Right ventricle myocardium inferior (tissue), 1 donor: ENCODE measurements around the gene SPRYD4. TPM values are rescaled to one million over a fixed set of nuclear protein-coding genes. Genes with fewer than 3 reads are reported as not detected.
"Not testable (repeated sequence)": the region's sequence is repeated elsewhere in the genome, so short reads cannot be mapped to it uniquely, and the experiment has no call there.

Source experiments
- ATAC-seq: fragments of 200-7000 bp; cut with Tn5 transposase; one replicate; pipeline ENCODE4 v1.9.1; 2020; ENCODE audit warnings: mild to moderate bottlenecking, moderate library complexity
- DNase-seq: peaks from one replicate; pipeline ENCODE4 v3.0.0; 2021; ENCODE audit errors: missing footprints
- intact Hi-C: fragments of 100-400 bp; cut with DNase I; formaldehyde crosslinking; loops from one replicate; pipeline ENCODE4 v1.11.0; 2022
- long read RNA-seq: library from polyadenylated mRNA; unstranded; transcript quantifications from one replicate; pipeline ENCODE4 v2.0.0, GENCODE V29; 2021
- total RNA-seq: library from RNA; stranded (reverse); fragmentation: NEBNext Ultra II Directional; extraction: Animal tissue kit (Norgen Biotek cat#: 25700); gene quantifications from one replicate; pipeline ENCODE4 v1.2.1, GENCODE V29; 2021
- donor health status: DM: no; HTN: yes; CAD: no; lungs with severe emphysema.

SPRYD4 gene
- 3.1 TPM for total RNA-seq
- long read RNA-seq, full-length matches to known transcripts, result 8 of 8 reads
- long read RNA-seq, partial matches to known transcripts, result 0 of 8 reads
- long read RNA-seq, other reads (novel, unspliced or antisense), result 0 of 8 reads

GRCh38 chr12:56468216-56469006 lies at the start of gene SPRYD4:
Gene SPRYD4 (plus strand): TSS chr12:56468578. CDS start chr12:56468592, 14 bp downstream.
- ATAC-seq (peak; percentile 97), DNase-seq (peak; percentile 98)
- intact Hi-C loops, result loop anchor here (1.0 to 5.0 kb wide), 2 partner anchors 275 to 341 kb away; partner anchors contain the start of gene ESYT1

GRCh38 chr12:56420411-56420810 lies 48.0 kb upstream of the SPRYD4 start:
- intact Hi-C loops, result no loop called here
- DNase-seq (no peak), ATAC-seq (no peak)

GRCh38 chr12:56425193-56425592 lies 43.2 kb upstream of the SPRYD4 start:
- ATAC-seq, result no peak
- no peak for DNase-seq
- intact Hi-C loops, result no loop called here

GRCh38 chr12:56425940-56426438 lies 42.4 kb upstream of the SPRYD4 start:
- no peak for DNase-seq
- ATAC-seq, result no peak
- intact Hi-C loops, result no loop called here

- intact Hi-C loops, result no loop called here
- ATAC-seq (no peak), DNase-seq (no peak)
Measured at GRCh38 chr12:56431288-56431687, 37.1 kb upstream of the SPRYD4 start.

- ATAC-seq (no peak), DNase-seq (no peak)
- intact Hi-C loops, result no loop called here
Measured at GRCh38 chr12:56431850-56432249, 36.5 kb upstream of the SPRYD4 start.

GRCh38 chr12:56434828-56435227 lies 33.5 kb upstream of the SPRYD4 start:
- ATAC-seq (no peak), DNase-seq (no peak)
- intact Hi-C loops, result no loop called here

- intact Hi-C loops, result no loop called here
- ATAC-seq, result no peak
- no peak for DNase-seq
Measured at GRCh38 chr12:56437430-56438176, 30.8 kb upstream of the SPRYD4 start.

GRCh38 chr12:56443208-56443607 lies 25.2 kb upstream of the SPRYD4 start:
- ATAC-seq, intact Hi-C loops, DNase-seq: not testable (repeated sequence)

GRCh38 chr12:56448860-56449621 lies 19.3 kb upstream of the SPRYD4 start, which contains the start of gene TIMELESS:
Gene TIMELESS (minus strand): TSS chr12:56449426. CDS start chr12:56434170, 15,256 bp downstream.
- intact Hi-C loops, result loop anchor here (5.0 kb wide), 1 partner anchor 87 kb away; the partner anchor contains the start of genes APOF and STAT2
- ATAC-seq (peak; percentile 98), DNase-seq (peak; percentile 94)

GRCh38 chr12:56449622-56449984 lies 18.8 kb upstream of the SPRYD4 start:
- DNase-seq (no peak), ATAC-seq (no peak)
- intact Hi-C loops, result loop anchor here (5.0 kb wide), 1 partner anchor 87 kb away; the partner anchor contains the start of genes APOF and STAT2

- intact Hi-C loops, result no loop called here
- DNase-seq, result no peak
- no peak for ATAC-seq
Measured at GRCh38 chr12:56450241-56450640, 18.1 kb upstream of the SPRYD4 start.

- ATAC-seq (no peak), DNase-seq (no peak)
- intact Hi-C loops, result no loop called here
Measured at GRCh38 chr12:56451147-56451546, 17.2 kb upstream of the SPRYD4 start.

GRCh38 chr12:56454557-56454956 lies 13.8 kb upstream of the SPRYD4 start, which contains the start of gene MIP:
Gene MIP (minus strand): TSS chr12:56454657. CDS start chr12:56454613, 44 bp downstream.
- no peak for ATAC-seq
- DNase-seq, result no peak
- intact Hi-C loops, result no loop called here

- intact Hi-C loops, result no loop called here
- ATAC-seq, result no peak
- DNase-seq, result no peak
Measured at GRCh38 chr12:56457817-56458216, 10.6 kb upstream of the SPRYD4 start.

- intact Hi-C loops, result no loop called here
- no peak for DNase-seq
- no peak for ATAC-seq
Measured at GRCh38 chr12:56461235-56462159, 6.9 kb upstream of the SPRYD4 start.

GRCh38 chr12:56462565-56462964 lies 5.8 kb upstream of the SPRYD4 start:
- intact Hi-C loops, result no loop called here
- no peak for DNase-seq
- ATAC-seq, result no peak
